Fibroblast of lung (primary cell): ENCODE measurements around the gene EFCAB8. TPM values are rescaled to one million over a fixed set of nuclear protein-coding genes. Genes with fewer than 3 reads are reported as not detected.

ENCODE experiments used
- DNase-seq, 2 donors: peaks; one replicate each; pipeline versions ENCODE4 v3.0.0 to v3.0.0-alpha.2; 2010; ENCODE audit warnings: low read depth in 2 of 2
- H2AFZ ChIP-seq: 2 replicates; pipeline ENCODE4 v1.5.1; 2012; ENCODE audit warnings: low read length, control low read depth, inconsistent platforms
- H3K27ac ChIP-seq: 2 replicates; pipeline ENCODE4 v1.5.1; 2011; ENCODE audit warnings: low read length, control low read depth; ENCODE audit not compliant: insufficient read depth
- H3K27me3 ChIP-seq: 2 replicates; pipeline ENCODE4 v1.5.1; 2011; ENCODE audit warnings: mild to moderate bottlenecking, low read length; ENCODE audit not compliant: control insufficient read depth, insufficient read depth
- H3K36me3 ChIP-seq: 2 replicates; pipeline ENCODE4 v1.5.1; 2011; ENCODE audit warnings: low read length; ENCODE audit not compliant: control insufficient read depth, insufficient read depth
- H3K4me1 ChIP-seq: 2 replicates; pipeline ENCODE4 v1.5.1; 2011; ENCODE audit warnings: low read length; ENCODE audit not compliant: control insufficient read depth, insufficient read depth; ENCODE audit errors: extremely low read depth
- H3K4me2 ChIP-seq: 2 replicates; pipeline ENCODE4 v1.5.1; 2011; ENCODE audit warnings: low read length, control low read depth; ENCODE audit not compliant: insufficient read depth; ENCODE audit errors: extremely low read depth
- H3K4me3 ChIP-seq, 4 experiments: fragments of 200-600 bp in 1 of 4; sonication (generic) in 1 of 4; replicated peaks in 1 of 4; 2 replicates each; pipeline ENCODE4 v1.5.1; 2011 to 2016; ENCODE audit warnings: low read length in 4 of 4, low read depth in 3 of 4, mild to moderate bottlenecking in 3 of 4, control low read depth in 2 of 4, inconsistent platforms in 1 of 4, mixed read lengths in 1 of 4; ENCODE audit not compliant: insufficient read depth in 1 of 4; ENCODE audit errors: control extremely low read depth in 1 of 4
- H3K79me2 ChIP-seq: 2 replicates; pipeline ENCODE4 v1.5.1; 2012; ENCODE audit warnings: mild to moderate bottlenecking, low read length, inconsistent platforms; ENCODE audit not compliant: control insufficient read depth, insufficient read depth
- H3K9ac ChIP-seq: 2 replicates; pipeline ENCODE4 v1.5.1; 2011; ENCODE audit warnings: mild to moderate bottlenecking, low read length, control low read depth; ENCODE audit not compliant: insufficient read depth
- H3K9me3 ChIP-seq: 2 replicates; pipeline ENCODE4 v1.5.1; 2012; ENCODE audit warnings: low read depth, low read length; ENCODE audit not compliant: control insufficient read depth, insufficient read depth
- H4K20me1 ChIP-seq: 2 replicates; pipeline ENCODE4 v1.5.1; 2011; ENCODE audit warnings: low read length; ENCODE audit not compliant: control insufficient read depth, insufficient read depth; ENCODE audit errors: extremely low read depth
- CTCF ChIP-seq, 2 donors: IDR thresholded peaks in 1 of 2; conservative IDR thresholded peaks in 1 of 2; 1 replicate in 1 of 2; 2 replicates in 1 of 2; pipeline ENCODE4 v1.5.1; 2011 to 2012; ENCODE audit warnings: low read length in 2 of 2, control low read depth in 1 of 2, inconsistent platforms in 1 of 2, low read depth in 1 of 2, mild to moderate bottlenecking in 1 of 2
- EZH2 ChIP-seq: IDR thresholded peaks from 2 replicates; pipeline ENCODE4 v1.5.1; 2012; ENCODE audit warnings: low read length, control low read depth, mild to moderate bottlenecking; ENCODE audit errors: missing control alignments
- polyA plus RNA-seq, 2 donors: library from polyadenylated mRNA; depleted of rRNA in 1 of 2; stranded (reverse) in 1 of 2; unstranded in 1 of 2; fragments of >200 nt; gene quantifications; 2 replicates each; pipeline ENCODE4 v1.2.1, GENCODE V29; 2011 to 2012; ENCODE audit warnings: missing spikeins in 1 of 2
- total RNA-seq: library from RNA; depleted of rRNA; stranded (reverse); fragments of >200 nt; gene quantifications from 2 replicates; pipeline ENCODE4 v1.2.1, GENCODE V29; 2014

Gene EFCAB8
- total and polyA plus RNA-seq, 2 donors (not counting 1 experiment from before 2014, with no cell fraction given) = under 0.01 TPM; not detected in 1

DNA sequence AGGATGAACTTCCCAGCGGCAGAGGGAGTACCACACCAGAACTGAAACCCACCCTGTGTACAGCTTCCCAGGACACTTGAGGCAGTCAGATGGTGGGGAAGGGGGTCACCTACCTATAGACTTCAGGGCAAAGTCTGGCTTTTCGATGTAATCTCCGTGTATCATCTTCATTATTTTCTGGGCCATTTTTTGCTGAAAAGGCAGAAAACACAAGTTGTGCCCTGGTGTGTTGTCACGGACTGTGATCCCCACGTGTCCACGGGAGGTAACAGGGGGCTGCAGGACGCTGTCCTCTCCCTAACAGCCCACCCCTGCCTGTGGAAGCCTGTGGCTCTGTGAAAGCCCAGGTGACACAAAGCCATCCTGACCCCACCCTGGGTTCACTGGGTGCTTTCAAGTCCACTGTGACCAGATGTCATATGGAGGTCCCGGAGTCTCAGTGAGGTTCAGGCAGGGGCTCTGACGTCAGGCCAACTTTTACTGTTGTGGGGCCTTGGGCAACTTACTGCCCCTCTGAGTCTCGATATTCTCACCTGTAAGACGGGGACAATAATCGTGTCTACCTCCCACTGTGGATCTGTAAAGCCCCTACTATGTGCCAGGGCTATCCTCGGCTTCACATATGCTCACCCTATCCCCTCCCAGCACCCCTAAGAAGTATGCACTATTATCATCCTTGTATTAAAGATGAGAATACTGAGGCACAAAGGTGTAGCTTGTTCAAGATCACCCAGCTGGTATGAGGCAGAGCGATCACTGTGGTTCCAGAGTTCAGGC is 131.0 kb downstream of the EFCAB8 start:
- no peak overlapping the region for H3K27ac ChIP-seq
- H3K36me3 ChIP-seq = no peaks in the 10 kb centered on the region
- H3K9me3 ChIP-seq = no peaks in the 10 kb centered on the region
- H2AFZ ChIP-seq = no peak overlapping the region
- no peaks in the 10 kb centered on the region for H3K27me3 ChIP-seq
- TF ChIP-seq EZH2 = no peak
- no peak for TF ChIP-seq CTCF (conservative IDR thresholded peaks at IDR 0.05 in 1 of 2, IDR thresholded peaks at IDR 0.05 in 1 of 2; ENCODE audit: low read depth in 1 of 2, low read length in 2 of 2)
- no peaks in the 10 kb centered on the region for H3K79me2 ChIP-seq
- H3K9ac ChIP-seq = no peak overlapping the region
- H3K4me1 ChIP-seq = no peaks in the 10 kb centered on the region
- no peak for DNase-seq
- no peak overlapping the region for H3K4me3 ChIP-seq
- no peaks in the 10 kb centered on the region for H4K20me1 ChIP-seq
- H3K4me2 ChIP-seq = no peak overlapping the region

DNA sequence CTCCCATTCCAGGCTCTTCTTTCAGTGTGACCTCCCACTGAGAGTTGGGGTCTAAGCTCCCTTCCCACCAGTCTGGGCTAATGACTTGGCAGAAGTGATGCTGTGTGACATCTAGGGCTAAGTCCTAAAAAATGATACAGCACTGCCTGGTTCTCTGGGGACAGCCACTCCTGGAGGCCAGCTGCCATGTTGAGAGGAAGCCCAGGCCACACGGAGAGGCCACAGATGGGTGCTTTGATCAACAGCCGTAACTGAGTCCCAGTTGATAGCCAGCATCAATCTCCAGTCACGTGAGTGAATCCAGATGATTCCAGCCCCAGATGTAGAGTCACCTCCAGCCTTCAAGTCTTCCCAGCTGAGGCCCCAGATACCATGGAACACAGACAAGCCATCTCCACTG is 131.7 kb downstream of the EFCAB8 start:
- no peaks in the 10 kb centered on the region for H3K4me1 ChIP-seq
- no peak for DNase-seq
- H3K4me2 ChIP-seq = no peak overlapping the region
- no peaks in the 10 kb centered on the region for H4K20me1 ChIP-seq
- no peak overlapping the region for H3K4me3 ChIP-seq
- H2AFZ ChIP-seq = no peak overlapping the region
- H3K36me3 ChIP-seq = no peaks in the 10 kb centered on the region
- H3K27ac ChIP-seq = no peak overlapping the region
- TF ChIP-seq EZH2 = no peak
- no peaks in the 10 kb centered on the region for H3K9me3 ChIP-seq
- no peaks in the 10 kb centered on the region for H3K27me3 ChIP-seq
- no peak overlapping the region for H3K9ac ChIP-seq
- no peaks in the 10 kb centered on the region for H3K79me2 ChIP-seq

DNA sequence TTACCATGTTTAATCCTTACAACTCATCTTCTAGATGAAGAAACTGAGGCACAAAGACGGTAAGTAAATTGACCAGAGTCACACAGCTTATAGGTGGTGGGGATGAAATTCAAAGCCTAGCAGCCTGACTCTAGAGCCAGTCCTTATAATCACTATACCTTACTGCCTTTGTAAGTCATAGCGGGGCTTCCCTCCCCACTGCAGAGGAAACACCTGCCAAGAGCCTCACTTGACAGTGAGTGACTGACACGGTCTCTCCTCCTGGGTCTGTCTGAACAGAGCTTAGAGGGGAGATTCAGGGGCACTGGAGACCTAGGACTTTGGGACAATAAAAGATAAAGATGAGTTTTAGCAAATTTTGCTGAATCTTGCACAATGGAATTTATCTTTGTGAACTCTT is 132.7 kb downstream of the EFCAB8 start:
- Histone ChIP-seq H3K27ac (no peak overlapping the region), H3K27me3 (no peaks in the 10 kb centered on the region), H2AFZ (no peak overlapping the region), H3K4me3 (no peak overlapping the region), H3K9ac (no peak overlapping the region), H3K79me2 (no peaks in the 10 kb centered on the region), H3K36me3 (no peaks in the 10 kb centered on the region), H3K9me3 (no peaks in the 10 kb centered on the region), H4K20me1 (no peaks in the 10 kb centered on the region), H3K4me2 (no peak overlapping the region), H3K4me1 (no peaks in the 10 kb centered on the region)
- DNase-seq = no peak
- TF ChIP-seq EZH2 = no peak
